HUES64 (cell line): ENCODE results near the gene TACC2.
"Not testable (repeated sequence)": the region's sequence is repeated elsewhere in the genome, so short reads cannot be mapped to it uniquely, and the experiment has no call there.

Experiments
- H3K27ac ChIP-seq: 2 replicates; pipeline ENCODE4 v1.7.0; 2013; ENCODE audit warnings: low read depth, low read length, inconsistent platforms
- H3K27me3 ChIP-seq: 2 replicates; pipeline ENCODE4 v1.6.1; 2013; ENCODE audit warnings: mild to moderate bottlenecking, low read length; ENCODE audit not compliant: insufficient read depth
- H3K36me3 ChIP-seq: 2 replicates; pipeline ENCODE4 v1.6.1; 2013; ENCODE audit warnings: mild to moderate bottlenecking, low read length; ENCODE audit not compliant: insufficient read depth
- H3K4me1 ChIP-seq: 2 replicates; pipeline ENCODE4 v1.6.1; 2013; ENCODE audit warnings: mild to moderate bottlenecking, low read length, moderate library complexity; ENCODE audit not compliant: insufficient read depth
- H3K4me3 ChIP-seq: 2 replicates; pipeline ENCODE4 v1.5.1; 2013; ENCODE audit warnings: mild to moderate bottlenecking, low read length, moderate library complexity
- H3K9ac ChIP-seq: 2 replicates; pipeline ENCODE4 v1.6.1; 2013; ENCODE audit warnings: mild to moderate bottlenecking, low read depth, low read length
- H3K9me3 ChIP-seq: 2 replicates; pipeline ENCODE4 v1.6.1; 2013; ENCODE audit warnings: low read depth, low read length; ENCODE audit not compliant: insufficient read depth
- WGBS: fragments of 150-250, 120-280 bp; methylation state at CpG from one replicate; pipeline ENCODE4 v1.1.7; 2013; ENCODE audit warnings: missing lambda C conversion rate; 5-methylcytosine and 5-hydroxymethylcytosine counted together

Gene TACC2

DNA sequence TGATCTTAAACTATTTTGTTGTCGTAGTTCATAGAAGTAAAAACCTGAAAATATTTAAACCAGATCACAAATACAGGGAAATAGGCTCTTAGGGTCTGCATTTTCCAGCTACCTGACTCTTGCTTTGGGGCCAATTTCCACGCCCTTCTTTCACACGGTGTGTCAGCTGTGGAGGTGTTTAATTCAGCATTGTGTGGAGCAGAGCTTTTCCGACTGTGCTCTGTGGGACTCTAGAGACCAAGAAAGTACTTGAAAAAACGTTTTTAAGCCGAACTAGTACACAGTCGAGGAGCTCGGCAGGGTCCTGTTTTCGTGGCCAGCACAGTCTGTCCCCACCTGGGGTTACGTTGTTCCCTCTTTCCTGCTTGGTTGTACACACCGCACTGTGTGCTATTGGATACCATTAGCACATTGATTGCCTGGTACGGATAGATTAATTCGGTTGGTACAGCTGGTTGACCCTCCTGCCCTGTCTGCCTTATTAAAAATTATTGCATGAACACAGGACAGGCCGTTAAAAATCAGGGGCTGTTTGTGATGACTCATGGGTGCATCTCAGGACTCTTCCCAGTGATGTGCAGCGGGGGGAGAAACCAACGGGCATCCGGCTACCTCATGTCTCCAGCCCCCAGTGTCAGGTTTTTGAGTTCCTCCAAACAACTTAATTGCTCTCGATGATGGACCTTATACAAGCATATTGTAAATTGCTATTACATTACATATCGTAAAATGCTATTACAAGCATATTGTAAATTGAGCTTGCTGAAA lies 201.4 kb downstream of the TACC2 start:
- H3K4me1 ChIP-seq = peaks cover 27% of the 10 kb centered on the region; the same call in 1 of the 2 replicates
- H3K9ac ChIP-seq = no peak overlapping the region
- 88% methylated on average over 19 of the region's 19 CpGs for WGBS
- no peak overlapping the region for H3K27ac ChIP-seq
- H3K9me3 ChIP-seq = no peaks in the 10 kb centered on the region
- H3K36me3 ChIP-seq = peaks cover 2% of the 10 kb centered on the region; the same call in 1 of the 2 replicates
- no peak overlapping the region for H3K4me3 ChIP-seq
- no peaks in the 10 kb centered on the region for H3K27me3 ChIP-seq

DNA sequence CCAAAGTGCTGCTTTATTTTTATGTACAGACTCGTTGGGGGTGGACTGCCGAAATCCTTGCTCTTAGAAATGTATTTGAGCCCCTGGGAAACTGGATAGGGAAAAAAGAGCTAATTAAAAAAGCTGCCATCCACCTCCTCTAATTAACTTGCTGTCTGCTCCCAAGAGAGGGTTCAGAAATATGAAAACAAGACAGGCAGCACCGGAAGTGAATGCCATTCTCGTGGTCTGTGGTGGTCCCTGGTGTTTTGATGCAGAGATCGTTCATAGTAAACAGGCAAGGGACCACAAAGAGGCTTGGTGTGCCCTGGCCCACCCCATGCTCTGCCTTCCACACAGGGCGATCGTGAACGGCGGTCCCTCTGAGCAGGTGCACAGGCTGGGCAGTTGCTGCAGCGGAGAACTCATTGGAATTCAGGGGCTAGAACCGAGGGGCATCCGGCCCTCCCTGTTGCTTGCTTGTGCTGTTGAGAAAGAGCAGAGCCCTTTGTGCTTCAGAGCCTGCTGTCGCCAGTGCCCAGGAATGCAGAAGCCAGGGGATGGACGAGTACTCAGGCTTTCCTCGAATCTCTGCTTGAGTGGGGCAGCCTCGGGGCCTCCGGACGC lies 203.1 kb downstream of the TACC2 start:
- no peak overlapping the region for H3K4me3 ChIP-seq
- WGBS = 89% methylated on average over 18 of the region's 18 CpGs
- H3K9ac ChIP-seq = no peak overlapping the region
- H3K27ac ChIP-seq = no peak overlapping the region
- peaks cover 23% of the 10 kb centered on the region; the same call in 1 of the 2 replicates for H3K4me1 ChIP-seq
- H3K27me3 ChIP-seq = no peaks in the 10 kb centered on the region
- no peaks in the 10 kb centered on the region for H3K9me3 ChIP-seq
- H3K36me3 ChIP-seq = peaks cover 13% of the 10 kb centered on the region

DNA sequence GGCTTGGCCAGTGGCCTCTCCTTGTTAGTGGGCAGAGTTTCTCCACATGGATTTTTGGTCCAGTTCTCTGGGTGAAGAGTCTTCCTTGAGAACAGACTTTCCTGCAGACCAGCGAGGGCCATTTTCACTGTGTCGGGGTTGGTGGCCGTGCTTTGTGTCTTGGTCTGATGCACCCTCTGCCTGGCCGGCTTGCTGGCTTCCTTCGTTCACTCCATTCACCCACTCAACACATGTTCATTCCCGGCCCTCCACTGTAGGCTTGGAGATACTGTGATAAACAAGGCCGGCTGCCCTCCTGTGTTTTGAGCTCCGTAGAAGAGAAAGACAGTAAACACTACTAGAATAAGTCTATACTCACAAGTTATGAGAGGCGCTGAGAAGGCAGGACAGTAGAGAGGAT lies 205.3 kb downstream of the TACC2 start:
- 97% methylated on average over 9 of the region's 9 CpGs for WGBS
- Histone ChIP-seq H3K27ac (no peak overlapping the region), H3K9ac (no peak overlapping the region), H3K4me3 (no peak overlapping the region), H3K9me3 (no peaks in the 10 kb centered on the region), H3K27me3 (no peaks in the 10 kb centered on the region), H3K4me1 (peaks cover 16% of the 10 kb centered on the region; the same call in 1 of the 2 replicates), H3K36me3 (peaks cover 22% of the 10 kb centered on the region)

DNA sequence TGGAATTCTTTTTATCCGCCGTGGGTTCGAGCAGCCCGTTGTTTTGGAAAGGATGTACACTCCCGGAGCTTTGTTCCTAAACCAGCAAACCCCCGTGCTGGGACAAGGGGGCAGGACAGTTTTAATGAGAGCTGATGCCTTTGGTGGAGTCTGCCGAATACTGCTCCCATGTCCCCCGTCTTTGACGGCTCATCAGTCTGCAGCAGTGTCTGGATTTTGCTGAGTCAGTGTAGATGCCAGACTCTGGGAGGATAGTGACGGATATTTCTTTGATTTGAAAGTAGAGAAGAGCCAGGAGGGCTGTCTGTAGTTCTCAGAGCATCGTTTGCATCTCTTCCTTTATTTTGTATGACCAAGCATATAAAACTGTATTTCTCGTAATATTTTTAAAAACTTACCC lies 207.3 kb downstream of the TACC2 start:
- H3K9ac ChIP-seq = no peak overlapping the region
- WGBS = 97% methylated on average over 11 of the region's 12 CpGs
- no peaks in the 10 kb centered on the region for H3K9me3 ChIP-seq
- H3K4me1 ChIP-seq = peaks cover 12% of the 10 kb centered on the region; the same call in 1 of the 2 replicates
- H3K4me3 ChIP-seq = no peak overlapping the region
- no peaks in the 10 kb centered on the region for H3K27me3 ChIP-seq
- no peak overlapping the region for H3K27ac ChIP-seq
- peaks cover 33% of the 10 kb centered on the region for H3K36me3 ChIP-seq

DNA sequence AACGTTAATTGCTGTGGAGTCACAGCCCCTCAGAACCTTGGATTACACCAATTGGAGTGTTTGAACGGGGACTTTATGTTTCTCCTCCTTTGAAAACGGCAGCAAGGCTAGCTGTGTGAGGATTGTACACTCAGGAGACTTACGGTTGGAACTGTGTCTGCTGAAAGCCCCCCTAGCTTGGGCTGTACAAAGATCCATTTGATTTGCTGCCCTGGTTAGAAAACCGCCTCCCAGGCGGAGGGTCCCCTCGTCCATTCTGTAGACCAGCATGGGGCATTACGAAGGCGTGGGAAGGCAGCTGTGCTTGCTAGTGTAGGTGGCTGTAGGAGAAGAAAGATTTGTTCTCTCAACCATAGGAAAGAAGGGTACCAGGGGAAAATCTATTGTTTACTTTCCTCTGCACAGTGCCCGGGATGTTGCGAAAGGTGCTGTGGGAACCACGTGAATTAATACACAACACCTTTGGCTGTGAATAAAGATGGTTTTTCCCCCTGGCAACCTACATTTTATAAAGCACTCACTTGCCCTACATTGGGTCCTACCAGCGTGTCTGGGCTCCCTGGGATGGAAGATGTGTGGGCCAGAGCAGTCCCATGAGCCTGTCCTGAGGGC lies 208.8 kb downstream of the TACC2 start:
- 86% methylated on average over 13 of the region's 13 CpGs for WGBS
- H3K27ac ChIP-seq = no peak overlapping the region
- H3K9me3 ChIP-seq = no peaks in the 10 kb centered on the region
- H3K4me1 ChIP-seq = 0 out of 2 replicates have a peak, but pooled peaks cover 2% of the 10 kb centered on the region
- peaks cover 38% of the 10 kb centered on the region for H3K36me3 ChIP-seq
- no peaks in the 10 kb centered on the region for H3K27me3 ChIP-seq
- H3K9ac ChIP-seq = no peak overlapping the region
- no peak overlapping the region for H3K4me3 ChIP-seq

DNA sequence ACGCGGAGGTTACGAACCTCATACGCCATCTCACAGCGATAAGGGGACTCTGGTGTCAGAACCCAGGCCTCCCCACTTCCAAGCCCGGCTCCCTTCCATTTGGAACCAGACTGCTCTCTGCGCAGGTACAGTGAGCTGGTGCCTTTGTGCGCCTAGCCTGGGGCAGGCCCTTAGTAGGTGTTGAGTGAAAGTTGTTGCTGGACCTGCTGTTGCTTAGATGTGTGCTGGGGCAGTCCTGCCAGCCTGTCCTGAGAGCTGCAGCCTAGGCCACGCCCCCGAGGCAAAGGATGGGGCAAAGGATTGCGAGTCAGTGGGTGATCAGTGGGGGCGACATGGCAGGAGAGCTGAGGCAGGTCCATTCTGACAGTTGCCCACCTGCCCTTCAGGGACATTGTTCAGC lies 209.7 kb downstream of the TACC2 start:
- H3K27me3 ChIP-seq = no peaks in the 10 kb centered on the region
- H3K36me3 ChIP-seq = peaks cover 38% of the 10 kb centered on the region
- H3K4me1 ChIP-seq = no peaks in the 10 kb centered on the region
- H3K27ac ChIP-seq = no peak overlapping the region
- no peaks in the 10 kb centered on the region for H3K9me3 ChIP-seq
- 96% methylated on average over 12 of the region's 12 CpGs for WGBS
- H3K9ac ChIP-seq = no peak overlapping the region
- H3K4me3 ChIP-seq = no peak overlapping the region

DNA sequence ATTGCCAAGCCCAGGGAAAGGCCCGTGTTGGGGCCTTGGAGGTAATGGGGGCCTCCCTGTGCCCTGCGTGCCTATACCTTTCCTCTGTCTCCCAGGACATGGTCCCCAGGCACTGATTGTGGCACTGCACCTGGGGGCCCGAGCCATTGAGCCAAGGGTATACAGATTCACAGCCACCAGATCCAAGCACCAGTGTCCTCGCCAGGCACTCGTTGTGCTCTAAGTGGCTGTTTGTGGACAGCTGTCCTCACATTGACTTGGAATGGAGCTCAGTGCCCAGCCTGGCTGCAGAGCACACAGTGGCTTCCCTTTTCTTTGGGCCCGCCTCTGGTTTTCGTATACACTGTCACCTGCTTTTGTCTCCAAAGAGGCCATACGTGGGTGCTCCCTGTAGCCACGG lies 210.1 kb downstream of the TACC2 start:
- H3K36me3 ChIP-seq = peaks cover 38% of the 10 kb centered on the region
- WGBS = 92% methylated on average over 9 of the region's 9 CpGs
- no peaks in the 10 kb centered on the region for H3K9me3 ChIP-seq
- H3K4me3 ChIP-seq = no peak overlapping the region
- H3K27ac ChIP-seq = no peak overlapping the region
- H3K27me3 ChIP-seq = no peaks in the 10 kb centered on the region
- no peak overlapping the region for H3K9ac ChIP-seq
- no peaks in the 10 kb centered on the region for H3K4me1 ChIP-seq

DNA sequence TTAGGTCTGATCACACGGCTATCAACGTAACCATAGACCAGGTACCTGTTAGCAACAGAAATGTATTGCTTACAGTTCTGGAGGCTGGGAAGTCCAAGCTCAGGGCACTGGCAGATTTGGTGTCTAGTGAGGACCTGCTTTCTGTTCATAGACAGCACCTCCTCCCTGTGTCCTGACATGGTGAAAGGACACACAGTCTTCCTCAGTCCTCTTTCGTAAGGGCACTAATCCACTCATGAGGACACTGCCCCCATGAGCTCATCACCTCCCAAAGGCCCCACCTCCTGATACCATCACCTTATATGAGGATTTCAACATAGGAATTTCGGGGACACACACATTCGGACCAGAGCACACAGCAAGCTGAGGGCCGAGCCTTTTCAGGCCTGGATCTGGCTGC lies 210.7 kb downstream of the TACC2 start:
- H3K4me3 ChIP-seq = no peak overlapping the region
- H3K36me3 ChIP-seq = peaks cover 38% of the 10 kb centered on the region
- WGBS = 94% methylated on average over 6 of the region's 6 CpGs
- no peak overlapping the region for H3K27ac ChIP-seq
- H3K9ac ChIP-seq = no peak overlapping the region
- H3K4me1 ChIP-seq = no peaks in the 10 kb centered on the region
- no peaks in the 10 kb centered on the region for H3K27me3 ChIP-seq
- H3K9me3 ChIP-seq = no peaks in the 10 kb centered on the region

DNA sequence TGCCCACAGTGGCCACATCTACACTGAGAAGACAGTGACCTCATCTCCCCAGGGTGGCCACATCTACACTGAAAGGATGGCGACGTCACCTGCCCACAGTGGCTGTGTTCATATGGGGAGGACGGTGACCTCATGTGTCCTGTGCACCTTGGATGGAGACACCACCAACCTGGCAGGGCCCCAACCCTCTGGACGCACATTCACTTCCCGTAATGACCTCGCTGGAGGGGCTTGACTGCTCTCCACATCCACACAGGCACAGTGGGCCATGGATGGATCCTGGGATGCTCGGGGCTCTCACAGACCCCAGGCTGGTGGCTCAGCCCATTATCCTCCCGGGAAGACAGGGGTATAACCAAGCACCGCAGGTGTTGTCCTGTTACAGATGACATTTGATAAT lies 212.4 kb downstream of the TACC2 start:
- no peak overlapping the region for H3K9ac ChIP-seq
- 97% methylated on average over 9 of the region's 9 CpGs for WGBS
- H3K4me1 ChIP-seq = no peaks in the 10 kb centered on the region
- no peaks in the 10 kb centered on the region for H3K9me3 ChIP-seq
- peaks cover 26% of the 10 kb centered on the region for H3K36me3 ChIP-seq
- H3K4me3 ChIP-seq = no peak overlapping the region
- no peaks in the 10 kb centered on the region for H3K27me3 ChIP-seq
- no peak overlapping the region for H3K27ac ChIP-seq

DNA sequence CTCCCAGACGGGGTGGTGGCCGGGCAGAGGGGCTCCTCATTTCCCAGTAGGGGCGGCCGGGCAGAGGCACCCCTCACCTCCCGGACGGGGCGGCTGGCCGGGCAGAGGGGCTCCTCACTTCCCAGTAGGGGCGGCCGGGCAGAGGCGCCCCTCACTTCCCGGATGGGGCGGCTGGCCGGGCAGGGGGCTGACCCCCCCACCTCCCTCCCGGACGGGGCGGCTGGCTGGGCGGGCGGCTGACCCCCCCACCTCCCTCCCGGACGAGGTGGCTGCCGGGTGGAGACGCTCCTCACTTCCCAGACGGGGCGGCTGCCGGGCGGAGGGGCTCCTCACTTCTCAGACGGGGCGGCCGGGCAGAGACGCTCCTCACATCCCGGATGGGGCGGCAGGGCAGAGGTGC lies 214.2 kb downstream of the TACC2 start:
- not testable (repeated sequence) for H3K4me3 ChIP-seq, H3K4me1 ChIP-seq, H3K27ac ChIP-seq, H3K27me3 ChIP-seq, H3K9ac ChIP-seq, H3K9me3 ChIP-seq
- WGBS = 95% methylated on average over 31 of the region's 33 CpGs
- peaks cover 16% of the 10 kb centered on the region for H3K36me3 ChIP-seq

DNA sequence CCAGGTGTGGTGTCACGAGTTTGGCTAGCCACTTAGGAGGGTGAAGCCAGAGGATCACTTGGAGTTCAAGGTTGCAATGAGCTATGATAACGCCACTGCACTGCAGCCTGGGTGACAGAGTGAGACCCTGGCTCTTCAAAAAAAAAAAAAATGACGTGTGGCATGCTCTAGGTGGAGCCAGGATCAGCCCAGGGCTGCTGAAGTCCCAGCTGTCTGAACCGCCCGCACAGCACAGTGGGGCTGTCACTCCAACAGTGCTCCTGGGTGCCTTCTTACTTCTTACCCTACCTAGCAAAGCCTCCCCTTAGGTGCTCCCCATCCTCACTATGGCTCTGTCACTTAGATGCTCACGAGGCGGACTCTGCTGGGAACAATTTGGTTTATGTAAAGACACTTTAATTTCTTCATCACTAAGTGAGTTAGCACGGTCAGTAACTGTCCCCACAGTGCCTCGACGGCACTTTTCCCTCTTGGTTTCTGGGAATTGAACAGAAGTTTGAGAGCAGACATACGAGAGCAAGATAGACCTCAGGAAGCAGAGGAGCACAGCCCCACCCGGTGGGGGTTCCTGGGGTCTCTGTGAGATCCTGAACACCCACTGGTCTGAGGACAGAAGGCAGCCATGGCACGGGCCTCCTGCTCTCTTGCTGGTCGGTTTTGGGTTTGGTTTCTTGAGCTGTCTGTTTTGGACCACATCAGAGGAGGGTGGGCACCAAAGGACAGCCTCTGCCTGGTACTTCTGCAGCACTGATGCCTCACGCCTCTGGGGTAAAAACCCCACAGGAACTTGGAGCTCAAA lies 215.9 kb downstream of the TACC2 start:
- Histone ChIP-seq H3K9ac (no peak overlapping the region), H3K27me3 (no peaks in the 10 kb centered on the region), H3K36me3 (peaks cover 16% of the 10 kb centered on the region), H3K4me1 (no peaks in the 10 kb centered on the region), H3K9me3 (no peaks in the 10 kb centered on the region), H3K27ac (no peak overlapping the region), H3K4me3 (no peak overlapping the region)
- 91% methylated on average over 15 of the region's 15 CpGs for WGBS
